HEK293 (cell line): ENCODE measurements around the gene PAAF1.
A peak's percentile ranks its signal among the peaks of the same experiment; 100 is the strongest.

Source experiments
- CTCF ChIA-PET: fragments of 350-600 bp; formaldehyde crosslinking; extraction: SDS; loops from one replicate; lab custom pipeline; 2021; ENCODE audit warnings: antibody characterized with exemption; lab: Yijun Ruan, JAX
- POLR2A ChIA-PET: fragments of 300-600 bp; formaldehyde crosslinking; extraction: SDS; loops from one replicate; lab custom pipeline; 2020; ENCODE audit warnings: antibody characterized with exemption, inconsistent platforms; lab: Yijun Ruan, JAX
- H3K27ac ChIP-seq: fragments of 200-500 bp; sonication (Bioruptor generic); 2 replicates; pipeline ENCODE4 v1.5.1; 2014; ENCODE audit warnings: low read depth, low read length, control low read depth, inconsistent platforms; ENCODE audit errors: extremely low read depth
- H3K36me3 ChIP-seq, 2 experiments: fragments of 200-500 bp in 1 of 2; sonication (Bioruptor generic) in 1 of 2; 1 replicate in 1 of 2; 2 replicates in 1 of 2; pipeline ENCODE4 v1.5.1; 2014 to 2017; ENCODE audit warnings: inconsistent platforms in 2 of 2, low read length in 2 of 2; ENCODE audit not compliant: control insufficient read depth in 2 of 2, insufficient read depth in 1 of 2
- H3K4me1 ChIP-seq: fragments of 200-500 bp; sonication (Bioruptor generic); 2 replicates; pipeline ENCODE4 v1.5.1; 2014; ENCODE audit warnings: mild to moderate bottlenecking, low read length, inconsistent platforms; ENCODE audit not compliant: control insufficient read depth, insufficient read depth
- H3K4me3 ChIP-seq: 2 replicates; pipeline ENCODE4 v1.5.1; 2011; ENCODE audit warnings: low read depth, mild to moderate bottlenecking, control low read depth, low read length, moderate library complexity
- H3K9me3 ChIP-seq: fragments of 200-500 bp; sonication (Bioruptor generic); 2 replicates; pipeline ENCODE4 v1.5.1; 2014; ENCODE audit warnings: low read depth, low read length, inconsistent platforms; ENCODE audit not compliant: control insufficient read depth, insufficient read depth
- BCL11A ChIP-seq: fragments of 450-650 bp; formaldehyde crosslinking; IDR thresholded peaks from 2 replicates; pipeline ENCODE4 v1.5.1; 2016; ENCODE audit warnings: low read depth, missing biosample characterization, missing genetic modification characterization
- FEZF1 ChIP-seq: fragments of 450-650 bp; formaldehyde crosslinking; IDR thresholded peaks from 2 replicates; pipeline ENCODE4 v1.5.1; 2016; ENCODE audit warnings: missing biosample characterization, missing genetic modification characterization
- HOXD13 ChIP-seq: sonication (generic); formaldehyde crosslinking; IDR thresholded peaks from 2 replicates; pipeline ENCODE4 v1.8.0; 2022; ENCODE audit warnings: missing genetic modification reagents, borderline replicate concordance
- KLF17 ChIP-seq: fragments of 450-650 bp; formaldehyde crosslinking; IDR thresholded peaks from 2 replicates; pipeline ENCODE4 v1.5.1; 2016; ENCODE audit warnings: missing biosample characterization, missing genetic modification characterization
- KLF7 ChIP-seq: fragments of 450-650 bp; formaldehyde crosslinking; IDR thresholded peaks from 2 replicates; pipeline ENCODE4 v1.5.1; 2016; ENCODE audit warnings: missing biosample characterization, missing genetic modification characterization, borderline replicate concordance
- KLF9 ChIP-seq: fragments of 450-650 bp; formaldehyde crosslinking; IDR thresholded peaks from 2 replicates; pipeline ENCODE4 v1.5.1; 2016; ENCODE audit warnings: missing biosample characterization, missing genetic modification characterization, low read depth
- PRDM2 ChIP-seq: fragments of 450-650 bp; formaldehyde crosslinking; IDR thresholded peaks from 2 replicates; pipeline ENCODE4 v1.5.1; 2016; ENCODE audit warnings: missing biosample characterization, missing genetic modification characterization, borderline replicate concordance
- SCRT1 ChIP-seq: fragments of 450-650 bp; formaldehyde crosslinking; IDR thresholded peaks from 2 replicates; pipeline ENCODE4 v1.5.1; 2016; ENCODE audit warnings: missing biosample characterization, missing genetic modification characterization, borderline replicate concordance
- SCRT2 ChIP-seq: fragments of 450-650 bp; formaldehyde crosslinking; IDR thresholded peaks from 2 replicates; pipeline ENCODE4 v1.5.1; 2016; ENCODE audit warnings: missing biosample characterization, missing genetic modification characterization
- WT1 ChIP-seq: fragments of 450-650 bp; formaldehyde crosslinking; IDR thresholded peaks from 2 replicates; pipeline ENCODE4 v1.5.1; 2016; ENCODE audit warnings: missing biosample characterization, missing genetic modification characterization
- ZFP3 ChIP-seq: fragments of 450-650 bp; formaldehyde crosslinking; IDR thresholded peaks from 2 replicates; pipeline ENCODE4 v1.5.1; 2016; ENCODE audit warnings: low read depth, missing biosample characterization, missing genetic modification characterization
- ZNF133 ChIP-seq: fragments of 450-650 bp; formaldehyde crosslinking; IDR thresholded peaks from 2 replicates; pipeline ENCODE4 v1.5.1; 2016; ENCODE audit warnings: missing biosample characterization, missing genetic modification characterization
- ZNF211 ChIP-seq: fragments of 450-650 bp; formaldehyde crosslinking; IDR thresholded peaks from 2 replicates; pipeline ENCODE4 v1.5.1; 2016; ENCODE audit warnings: low read depth, missing biosample characterization, missing genetic modification characterization
- ZNF274 ChIP-seq, 2 experiments: fragments of 200-500 bp in 1 of 2; fragments of 450-650 bp in 1 of 2; sonication (Bioruptor generic) in 1 of 2; formaldehyde crosslinking in 1 of 2; IDR thresholded peaks; 2 replicates each; pipeline versions ENCODE4 v1.5.1 to v1.6.1; 2014 to 2016; ENCODE audit warnings: borderline replicate concordance in 1 of 2, inconsistent platforms in 1 of 2, low read length in 1 of 2, missing biosample characterization in 1 of 2, missing genetic modification characterization in 1 of 2
- ZNF302 ChIP-seq: fragments of 450-650 bp; formaldehyde crosslinking; IDR thresholded peaks from 2 replicates; pipeline ENCODE4 v1.5.1; 2016; ENCODE audit warnings: missing biosample characterization, missing genetic modification characterization, low read depth
- ZNF335 ChIP-seq: fragments of 450-650 bp; formaldehyde crosslinking; conservative IDR thresholded peaks from 2 replicates; pipeline ENCODE4 v1.5.1; 2016; ENCODE audit warnings: missing biosample characterization, missing genetic modification characterization
- ZNF350 ChIP-seq: fragments of 450-650 bp; formaldehyde crosslinking; IDR thresholded peaks from 2 replicates; pipeline ENCODE4 v1.5.0; 2017; ENCODE audit warnings: missing biosample characterization, mild to moderate bottlenecking, missing genetic modification characterization
- ZNF354C ChIP-seq: fragments of 450-650 bp; formaldehyde crosslinking; IDR thresholded peaks from 2 replicates; pipeline ENCODE4 v1.5.1; 2016; ENCODE audit warnings: missing biosample characterization, missing genetic modification characterization, low read depth, borderline replicate concordance
- ZNF37A ChIP-seq: fragments of 450-650 bp; IDR thresholded peaks from 2 replicates; pipeline ENCODE4 v1.5.1; 2018; ENCODE audit warnings: missing biosample characterization, missing genetic modification characterization
- ZNF549 ChIP-seq: fragments of 450-650 bp; IDR thresholded peaks from 2 replicates; pipeline ENCODE4 v1.5.1; 2018; ENCODE audit warnings: missing biosample characterization, missing genetic modification characterization, mild to moderate bottlenecking, inconsistent platforms, moderate library complexity
- ZNF629 ChIP-seq: fragments of 450-650 bp; formaldehyde crosslinking; IDR thresholded peaks from 2 replicates; pipeline ENCODE4 v1.5.1; 2017; ENCODE audit warnings: missing biosample characterization, missing genetic modification characterization
- ZSCAN23 ChIP-seq: fragments of 450-650 bp; formaldehyde crosslinking; IDR thresholded peaks from 2 replicates; pipeline ENCODE4 v1.5.1; 2016; ENCODE audit warnings: missing biosample characterization, missing genetic modification characterization
- TF ChIP-seq, protein P1 (sequence below): fragments of 450-650 bp; formaldehyde crosslinking; IDR thresholded peaks from 2 replicates; pipeline ENCODE4; 2016; ENCODE audit warnings: missing biosample characterization, missing genetic modification characterization

The PAAF1 gene

GRCh38 chr11:73876424-73877310 lies at the start of gene PAAF1, which contains the start of gene COA4 (continued):
- no peak for TF ChIP-seq ZNF133
- TF ChIP-seq KLF17 (tag by site-specific recombination), result no peak
- no peak for TF ChIP-seq FEZF1 (tag by site-specific recombination)
- TF ChIP-seq ZNF302 (tag by site-specific recombination), result no peak
- TF ChIP-seq BCL11A (tag by site-specific recombination), result no peak
- TF ChIP-seq ZNF211 (tag by site-specific recombination), result no peak
- TF ChIP-seq SCRT1 (tag by site-specific recombination), result peak; percentile 85
- TF ChIP-seq KLF7, result no peak
- no peak for TF ChIP-seq ZFP3 (tag by site-specific recombination)
- TF ChIP-seq ZNF629 (tag by site-specific recombination), result 0 out of 2 replicates have a peak, but pooled peaks have one; percentile 55
- peak; percentile 68 for TF ChIP-seq KLF9 (tag by site-specific recombination)
- TF ChIP-seq ZNF354C, result no peak
- peak; percentile 64 for TF ChIP-seq ZNF335 (tag by site-specific recombination)
- TF ChIP-seq, protein P1, sequence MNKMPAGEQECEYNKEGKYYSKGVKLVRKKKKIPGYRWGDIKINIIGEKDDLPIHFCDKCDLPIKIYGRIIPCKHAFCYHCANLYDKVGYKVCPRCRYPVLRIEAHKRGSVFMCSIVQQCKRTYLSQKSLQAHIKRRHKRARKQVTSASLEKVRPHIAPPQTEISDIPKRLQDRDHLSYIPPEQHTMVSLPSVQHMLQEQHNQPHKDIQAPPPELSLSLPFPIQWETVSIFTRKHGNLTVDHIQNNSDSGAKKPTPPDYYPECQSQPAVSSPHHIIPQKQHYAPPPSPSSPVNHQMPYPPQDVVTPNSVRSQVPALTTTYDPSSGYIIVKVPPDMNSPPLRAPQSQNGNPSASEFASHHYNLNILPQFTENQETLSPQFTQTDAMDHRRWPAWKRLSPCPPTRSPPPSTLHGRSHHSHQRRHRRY, result no peak
- TF ChIP-seq ZNF274 (IDR thresholded peaks at IDR 0.05; ENCODE audit: low read length), result no peak
- TF ChIP-seq ZNF274 (tag by site-specific recombination; IDR thresholded peaks at IDR 0.05; ENCODE audit: borderline replicate concordance), result no peak
- TF ChIP-seq HOXD13 (CRISPR knock-in tag), result no peak
- TF ChIP-seq ZSCAN23, result no peak
- TF ChIP-seq ZNF549 (tag by site-specific recombination), result no peak

DNA sequence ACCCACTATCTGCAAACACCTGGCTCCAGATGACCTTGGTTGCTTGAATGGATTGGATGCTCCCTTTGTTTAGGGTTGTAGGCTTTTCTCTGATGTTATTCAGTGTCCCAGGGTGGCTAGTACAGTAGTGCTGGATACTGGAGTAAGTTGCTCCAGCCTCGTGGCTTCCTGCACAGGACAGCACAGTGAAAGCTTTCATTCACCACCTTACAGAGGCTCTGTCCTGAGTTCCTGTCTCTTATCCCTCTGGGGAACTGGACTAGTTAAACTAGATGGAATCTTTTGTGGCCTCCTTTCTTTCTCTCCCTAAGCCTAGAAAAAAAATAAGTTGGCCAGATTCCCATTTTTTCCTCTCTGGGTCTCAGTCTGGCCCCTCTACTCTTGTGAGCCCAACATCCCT lies 46.5 kb upstream of the PAAF1 start:
- TF ChIP-seq ZNF37A (tag by site-specific recombination), result no peak
- no peak for TF ChIP-seq ZNF350 (tag by site-specific recombination)
- no peak for TF ChIP-seq SCRT2
- ChIA-PET POLR2A (interaction anchor here (0.7 kb wide), 1 partner anchor 8 kb away, joined by 3 read pairs; no protein-coding TSS in a partner anchor), CTCF (interaction anchor here (0.6 kb wide), 1 partner anchor 120 kb away, joined by 3 read pairs; no protein-coding TSS in a partner anchor)
- H3K4me1 ChIP-seq, result no peaks in the 10 kb centered on the region
- H3K36me3 ChIP-seq, result peaks cover 0 to 13% of the 10 kb centered on the region in 2 experiments; a peak in 2 of 3 replicates
- H3K9me3 ChIP-seq, result no peaks in the 10 kb centered on the region
- no peak overlapping the region for H3K27ac ChIP-seq
- no peak overlapping the region for H3K4me3 ChIP-seq

DNA sequence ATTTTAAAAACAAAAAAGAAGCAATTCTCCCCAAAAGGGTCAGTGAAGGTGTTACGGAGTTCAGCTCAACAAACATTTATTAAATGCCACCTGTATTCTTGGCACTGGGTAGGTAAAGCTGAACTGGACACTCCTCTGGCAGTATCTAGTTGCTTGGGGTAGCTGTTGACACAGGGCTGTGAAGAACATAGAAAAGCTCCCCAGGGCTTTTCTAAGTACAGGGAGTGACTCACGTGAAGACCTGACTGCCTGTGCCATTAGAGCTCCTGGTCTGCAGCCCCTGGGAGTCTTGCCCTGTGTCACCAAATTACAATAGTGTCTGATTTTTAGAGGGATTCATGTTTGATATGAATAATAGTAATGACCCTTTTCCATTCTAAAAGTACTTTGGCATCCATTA lies 43.7 kb upstream of the PAAF1 start:
- Histone ChIP-seq H3K27ac (no peak overlapping the region), H3K4me3 (no peak overlapping the region), H3K36me3 (peaks cover 0 to 9% of the 10 kb centered on the region in 2 experiments; a peak in 2 of 3 replicates), H3K9me3 (no peaks in the 10 kb centered on the region), H3K4me1 (no peaks in the 10 kb centered on the region)
- TF ChIP-seq WT1, result peak; percentile 76
- no peak for TF ChIP-seq PRDM2
- ChIA-PET CTCF (interaction anchor here (0.6 to 1.7 kb wide), 2 partner anchors 99 to 1808 kb away, joined by 4 to 5 read pairs; no protein-coding TSS in a partner anchor), POLR2A (interaction anchor here (1.2 kb wide), 1 partner anchor 45 kb away, joined by 4 read pairs; the partner anchor contains the start of gene MRPL48)
